GM12891 (cell line): ENCODE data around the gene FLCN.

Experiments
- PAX5 ChIP-seq: IDR thresholded peaks from 2 replicates; pipeline ENCODE4 v1.6.1; 2011; ENCODE audit warnings: low read length, moderate library complexity, mild to moderate bottlenecking; ENCODE audit not compliant: insufficient read depth, severe bottlenecking
- POLR2A ChIP-seq: IDR thresholded peaks from 2 replicates; pipeline ENCODE4 v1.6.1; 2011; ENCODE audit warnings: low read depth, low read length, control low read depth
- POLR2AphosphoS5 ChIP-seq: IDR thresholded peaks from 2 replicates; pipeline ENCODE4 v1.6.1; 2011; ENCODE audit warnings: low read depth, low read length, control low read depth
- POU2F2 ChIP-seq: IDR thresholded peaks from 2 replicates; pipeline ENCODE4 v1.6.1; 2011; ENCODE audit warnings: low read depth, mild to moderate bottlenecking, control low read depth, low read length, moderate library complexity
- SPI1 ChIP-seq: IDR thresholded peaks from 2 replicates; pipeline ENCODE4 v1.6.1; 2011; ENCODE audit warnings: low read depth, low read length, control low read depth
- TAF1 ChIP-seq: IDR thresholded peaks from 2 replicates; pipeline ENCODE4 v1.6.1; 2011; ENCODE audit warnings: low read depth, low read length, control low read depth

GRCh38 chr17:17253406-17253805, 16.4 kb upstream of the FLCN start:
- no peak for TF ChIP-seq POLR2A
- TF ChIP-seq POLR2AphosphoS5, result no peak
- TF ChIP-seq SPI1, result no peak
- TF ChIP-seq TAF1, result no peak
- TF ChIP-seq PAX5, result no peak
- no peak for TF ChIP-seq POU2F2
